Suprapubic skin (tissue), 4 donors: ENCODE measurements around the gene LIPA. TPM values are rescaled to one million over a fixed set of nuclear protein-coding genes. Genes with fewer than 3 reads are reported as not detected.

ENCODE experiments used
- DNase-seq, 2 donors: peaks; one replicate each; pipeline ENCODE4 v3.0.0-alpha.2; 2019; ENCODE audit warnings: low spot score in 2 of 2
- H3K27ac ChIP-seq: fragments of 200-600 bp; sonication (generic); one replicate; pipeline ENCODE4 v1.5.1; 2019
- H3K27me3 ChIP-seq: fragments of 200-600 bp; sonication (generic); one replicate; pipeline ENCODE4 v1.5.1; 2019
- H3K36me3 ChIP-seq: fragments of 200-600 bp; sonication (generic); one replicate; pipeline ENCODE4 v1.5.1; 2019
- H3K4me1 ChIP-seq: fragments of 200-600 bp; sonication (generic); one replicate; pipeline ENCODE4 v1.5.1; 2019
- H3K4me3 ChIP-seq: fragments of 200-600 bp; sonication (generic); one replicate; pipeline ENCODE4 v1.5.1; 2019; ENCODE audit warnings: mild to moderate bottlenecking
- H3K9me3 ChIP-seq: fragments of 200-600 bp; sonication (generic); one replicate; pipeline ENCODE4 v1.5.1; 2019
- EP300 ChIP-seq: sonication (generic); formaldehyde crosslinking; IDR thresholded peaks from one replicate; pipeline ENCODE4 v1.6.1; 2017; ENCODE audit warnings: antibody characterized with exemption
- POLR2A ChIP-seq, 2 donors: fragments of 450-650 bp; IDR thresholded peaks; one replicate each; pipeline ENCODE4 v1.6.1; 2017; ENCODE audit warnings: antibody characterized with exemption in 2 of 2, mild to moderate bottlenecking in 2 of 2, moderate library complexity in 2 of 2
- POLR2AphosphoS5 ChIP-seq, 3 donors: sonication (generic); formaldehyde crosslinking; IDR thresholded peaks; one replicate each; pipeline ENCODE4 v1.6.1; 2017; ENCODE audit warnings: antibody characterized with exemption in 3 of 3
- WGBS: methylation state at CpG from one replicate; pipeline ENCODE4 v1.1.5; 2018; 5-methylcytosine and 5-hydroxymethylcytosine counted together
- total RNA-seq, 4 donors: library from RNA; depleted of rRNA; stranded (reverse); fragments of >200 nt; gene quantifications; one replicate each; pipeline ENCODE4 v1.1.0, GENCODE V29; 2016
- TF ChIP-seq, protein P1 (sequence below), 2 donors: fragments of 200-600 bp in 1 of 2; fragments of 450-650 bp in 1 of 2; sonication (generic) in 1 of 2; IDR thresholded peaks; one replicate each; pipeline ENCODE4 v1.5.1; 2016 to 2019; ENCODE audit warnings: antibody characterized with exemption in 2 of 2, mild to moderate bottlenecking in 1 of 2, moderate library complexity in 1 of 2

The LIPA gene
- total RNA-seq, 4 donors from 2014 or later = 15.6 to 21.2 (median 18.8) TPM

DNA sequence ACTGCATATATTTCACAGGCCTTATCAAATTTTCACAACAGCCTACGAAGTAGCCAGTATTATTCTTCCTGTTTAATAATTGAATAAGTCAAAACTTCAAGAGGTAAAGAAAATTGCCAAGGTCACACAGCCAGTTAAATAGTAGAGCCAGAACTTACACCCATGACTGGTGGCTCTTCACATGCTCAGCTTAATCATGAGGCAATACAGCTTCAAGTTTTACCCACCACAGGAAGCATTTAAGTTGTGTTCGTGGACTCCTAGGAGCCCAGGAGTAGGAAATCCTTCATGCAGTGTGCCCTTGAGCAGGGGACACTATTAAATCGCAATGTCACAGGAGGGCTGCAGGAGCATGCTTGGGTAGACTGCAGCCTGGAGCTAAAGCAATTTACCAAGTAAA lies 11.1 kb downstream of the LIPA start:
- Histone ChIP-seq H3K9me3 (no peaks in the 10 kb centered on the region), H3K27me3 (no peaks in the 10 kb centered on the region), H3K27ac (no peak overlapping the region), H3K36me3 (peaks cover 8% of the 10 kb centered on the region), H3K4me1 (peaks cover 26% of the 10 kb centered on the region), H3K4me3 (no peak overlapping the region)
- TF ChIP-seq POLR2AphosphoS5 (IDR thresholded peaks at IDR 0.05) (no peak), EP300 (no peak), POLR2A (IDR thresholded peaks at IDR 0.05) (no peak)
- TF ChIP-seq, protein P1, sequence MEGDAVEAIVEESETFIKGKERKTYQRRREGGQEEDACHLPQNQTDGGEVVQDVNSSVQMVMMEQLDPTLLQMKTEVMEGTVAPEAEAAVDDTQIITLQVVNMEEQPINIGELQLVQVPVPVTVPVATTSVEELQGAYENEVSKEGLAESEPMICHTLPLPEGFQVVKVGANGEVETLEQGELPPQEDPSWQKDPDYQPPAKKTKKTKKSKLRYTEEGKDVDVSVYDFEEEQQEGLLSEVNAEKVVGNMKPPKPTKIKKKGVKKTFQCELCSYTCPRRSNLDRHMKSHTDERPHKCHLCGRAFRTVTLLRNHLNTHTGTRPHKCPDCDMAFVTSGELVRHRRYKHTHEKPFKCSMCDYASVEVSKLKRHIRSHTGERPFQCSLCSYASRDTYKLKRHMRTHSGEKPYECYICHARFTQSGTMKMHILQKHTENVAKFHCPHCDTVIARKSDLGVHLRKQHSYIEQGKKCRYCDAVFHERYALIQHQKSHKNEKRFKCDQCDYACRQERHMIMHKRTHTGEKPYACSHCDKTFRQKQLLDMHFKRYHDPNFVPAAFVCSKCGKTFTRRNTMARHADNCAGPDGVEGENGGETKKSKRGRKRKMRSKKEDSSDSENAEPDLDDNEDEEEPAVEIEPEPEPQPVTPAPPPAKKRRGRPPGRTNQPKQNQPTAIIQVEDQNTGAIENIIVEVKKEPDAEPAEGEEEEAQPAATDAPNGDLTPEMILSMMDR (IDR thresholded peaks at IDR 0.05) = no peak
- WGBS = 92% methylated on average over 3 of the region's 3 CpGs
- DNase-seq = no peak

DNA sequence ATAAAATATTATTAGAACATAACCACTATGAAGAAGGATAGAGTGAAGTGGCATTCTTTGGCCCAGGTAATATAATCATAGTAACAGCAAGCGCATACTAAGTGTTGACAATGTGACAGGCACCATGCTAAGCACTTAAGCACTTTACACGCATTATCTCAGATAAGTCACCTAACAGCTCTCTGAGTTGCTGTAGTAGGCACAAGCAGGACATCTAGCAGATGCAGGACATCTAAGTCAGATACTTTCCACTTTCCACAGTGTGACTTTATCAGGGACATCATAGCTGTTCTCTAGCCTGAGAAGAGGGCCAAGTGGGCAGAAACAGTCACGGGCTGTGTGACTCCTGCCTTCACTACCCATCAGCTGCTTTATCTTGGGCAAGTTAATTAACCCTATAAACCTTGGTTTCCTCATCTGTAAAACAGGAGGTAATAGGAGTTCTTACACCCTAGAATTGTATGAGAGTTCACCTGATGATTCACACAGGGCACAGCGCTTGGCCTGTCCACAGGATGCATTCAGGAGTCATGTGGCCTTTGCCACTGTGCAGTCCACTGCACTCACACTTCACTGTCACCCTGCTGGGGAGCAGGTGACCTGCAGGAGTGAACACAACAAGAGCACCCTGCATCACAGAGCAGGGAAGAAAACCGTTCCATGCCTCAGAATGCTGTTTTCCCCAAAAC lies 12.5 kb downstream of the LIPA start:
- TF ChIP-seq, protein P1 (IDR thresholded peaks at IDR 0.05) = no peak
- TF ChIP-seq POLR2A (IDR thresholded peaks at IDR 0.05) = no peak
- no peak for TF ChIP-seq EP300
- TF ChIP-seq POLR2AphosphoS5 (IDR thresholded peaks at IDR 0.05) = no peak

DNA sequence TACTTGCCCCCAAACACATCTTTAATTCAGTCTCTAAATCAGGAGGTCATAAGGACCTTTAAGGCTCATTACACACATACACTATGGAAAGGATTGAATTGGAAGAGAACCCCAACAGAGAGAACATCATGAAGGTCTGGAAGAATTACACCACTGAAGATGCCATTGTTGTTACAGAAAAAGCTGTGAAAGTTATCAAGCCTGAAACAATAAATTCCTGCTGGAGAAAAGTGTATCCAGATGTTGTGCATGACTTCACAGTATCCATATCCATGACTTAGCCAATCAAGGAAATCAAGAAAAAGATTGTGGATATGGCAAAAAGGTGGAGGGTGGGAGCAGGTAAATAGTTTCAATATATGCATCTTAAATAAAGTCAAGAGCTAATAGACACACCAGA lies 13.7 kb downstream of the LIPA start:
- H3K27me3 ChIP-seq = no peaks in the 10 kb centered on the region
- TF ChIP-seq EP300 (no peak), POLR2AphosphoS5 (IDR thresholded peaks at IDR 0.05) (no peak), POLR2A (IDR thresholded peaks at IDR 0.05) (no peak)
- TF ChIP-seq, protein P1 (IDR thresholded peaks at IDR 0.05) = no peak
- H3K36me3 ChIP-seq = peaks cover 8% of the 10 kb centered on the region
- no peaks in the 10 kb centered on the region for H3K9me3 ChIP-seq
- no peak overlapping the region for H3K27ac ChIP-seq
- no peak for DNase-seq
- no peak overlapping the region for H3K4me3 ChIP-seq
- H3K4me1 ChIP-seq = peaks cover 34% of the 10 kb centered on the region

More for the DNA sequence above, 12.5 kb downstream of the LIPA start:
- Histone ChIP-seq H3K36me3 (peaks cover 8% of the 10 kb centered on the region), H3K27me3 (no peaks in the 10 kb centered on the region), H3K9me3 (no peaks in the 10 kb centered on the region), H3K4me3 (no peak overlapping the region), H3K27ac (no peak overlapping the region), H3K4me1 (peaks cover 35% of the 10 kb centered on the region)
- DNase-seq = no peak
- WGBS = 90% methylated on average over 5 of the region's 5 CpGs

DNA sequence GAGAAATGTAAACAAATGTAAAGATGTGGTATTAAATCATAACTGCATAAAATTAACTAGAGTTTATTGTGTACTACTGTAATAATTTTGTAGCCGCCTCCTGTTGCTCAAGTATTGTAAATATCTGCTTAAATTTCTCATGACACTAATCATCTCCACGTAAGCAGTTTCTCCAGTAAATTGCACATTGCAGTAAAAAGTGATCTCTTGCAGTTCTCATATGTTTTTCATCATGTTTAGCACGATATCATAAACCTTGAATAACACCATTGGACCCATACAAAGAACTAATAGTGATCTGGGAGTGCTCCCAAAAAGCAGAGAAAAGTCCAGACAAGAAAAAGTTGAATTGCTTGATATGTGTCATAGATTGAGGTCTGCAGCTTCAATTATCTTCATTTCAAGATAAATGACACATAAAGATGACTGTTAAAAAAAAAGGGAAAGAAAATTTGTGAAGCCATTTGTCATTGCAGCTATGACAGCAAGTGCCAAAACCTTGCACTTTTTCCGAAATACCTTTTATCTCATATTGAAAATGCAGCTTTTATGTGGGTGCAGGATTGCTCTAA lies 15.3 kb downstream of the LIPA start:
- Histone ChIP-seq H3K4me3 (no peak overlapping the region), H3K27ac (no peak overlapping the region), H3K27me3 (no peaks in the 10 kb centered on the region), H3K4me1 (peaks cover 22% of the 10 kb centered on the region), H3K36me3 (peaks cover 8% of the 10 kb centered on the region), H3K9me3 (no peaks in the 10 kb centered on the region)
- WGBS = 67% methylated on average over 4 of the region's 4 CpGs
- TF ChIP-seq, protein P1 (IDR thresholded peaks at IDR 0.05) = no peak
- TF ChIP-seq POLR2A (IDR thresholded peaks at IDR 0.05) = no peak
- no peak for TF ChIP-seq POLR2AphosphoS5 (IDR thresholded peaks at IDR 0.05)
- no peak for TF ChIP-seq EP300
- DNase-seq = no peak

DNA sequence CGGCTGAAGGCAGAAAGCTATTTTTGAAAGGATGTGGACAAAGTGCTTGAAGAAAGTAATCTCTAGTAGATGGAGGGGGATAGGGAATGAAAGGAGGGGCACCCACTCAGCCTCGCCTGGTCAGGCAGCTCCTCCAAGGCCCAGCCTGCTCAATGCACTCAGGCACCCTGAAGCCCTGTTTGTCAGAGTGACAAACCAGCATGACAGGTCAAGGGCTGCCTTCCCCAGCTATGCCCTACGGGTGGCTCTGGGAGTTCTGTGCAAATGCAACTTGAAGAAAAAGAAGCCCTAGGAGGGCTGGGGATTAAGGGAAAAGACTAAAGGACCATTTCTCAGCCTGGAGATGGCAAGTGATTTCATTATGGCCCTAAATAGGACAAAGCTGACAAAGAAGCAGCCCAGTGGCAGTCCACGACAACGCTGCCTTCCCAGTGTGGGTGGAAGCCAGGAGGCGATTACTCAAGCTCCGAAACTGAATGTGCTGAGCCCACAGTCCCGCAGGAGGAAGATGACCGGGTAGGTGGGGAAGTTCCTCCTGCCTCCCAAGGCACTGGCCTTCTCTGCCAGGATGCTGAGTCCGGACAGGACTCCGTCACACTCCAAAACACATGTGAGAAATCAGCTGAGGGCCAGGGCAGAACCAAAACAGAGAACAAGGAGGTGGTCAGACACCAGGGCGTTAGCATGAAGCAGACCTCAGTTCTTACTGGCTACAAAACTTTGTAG lies 16.3 kb downstream of the LIPA start:
- TF ChIP-seq, protein P1 (IDR thresholded peaks at IDR 0.05) = no peak
- TF ChIP-seq POLR2AphosphoS5 (IDR thresholded peaks at IDR 0.05) (peak in 1 of 3 donors; percentile 33), POLR2A (IDR thresholded peaks at IDR 0.05) (no peak)
- Histone ChIP-seq H3K4me1 (peaks cover 22% of the 10 kb centered on the region), H3K36me3 (peaks cover 8% of the 10 kb centered on the region), H3K9me3 (no peaks in the 10 kb centered on the region), H3K4me3 (no peak overlapping the region), H3K27me3 (no peaks in the 10 kb centered on the region), H3K27ac (peak overlapping the region; percentile 42)
- peak; percentile 91 to 93 for DNase-seq
- 71% methylated on average over 11 of the region's 12 CpGs for WGBS
